ENCODE measurements around the gene SF3A1.

The SF3A1 gene

DNA sequence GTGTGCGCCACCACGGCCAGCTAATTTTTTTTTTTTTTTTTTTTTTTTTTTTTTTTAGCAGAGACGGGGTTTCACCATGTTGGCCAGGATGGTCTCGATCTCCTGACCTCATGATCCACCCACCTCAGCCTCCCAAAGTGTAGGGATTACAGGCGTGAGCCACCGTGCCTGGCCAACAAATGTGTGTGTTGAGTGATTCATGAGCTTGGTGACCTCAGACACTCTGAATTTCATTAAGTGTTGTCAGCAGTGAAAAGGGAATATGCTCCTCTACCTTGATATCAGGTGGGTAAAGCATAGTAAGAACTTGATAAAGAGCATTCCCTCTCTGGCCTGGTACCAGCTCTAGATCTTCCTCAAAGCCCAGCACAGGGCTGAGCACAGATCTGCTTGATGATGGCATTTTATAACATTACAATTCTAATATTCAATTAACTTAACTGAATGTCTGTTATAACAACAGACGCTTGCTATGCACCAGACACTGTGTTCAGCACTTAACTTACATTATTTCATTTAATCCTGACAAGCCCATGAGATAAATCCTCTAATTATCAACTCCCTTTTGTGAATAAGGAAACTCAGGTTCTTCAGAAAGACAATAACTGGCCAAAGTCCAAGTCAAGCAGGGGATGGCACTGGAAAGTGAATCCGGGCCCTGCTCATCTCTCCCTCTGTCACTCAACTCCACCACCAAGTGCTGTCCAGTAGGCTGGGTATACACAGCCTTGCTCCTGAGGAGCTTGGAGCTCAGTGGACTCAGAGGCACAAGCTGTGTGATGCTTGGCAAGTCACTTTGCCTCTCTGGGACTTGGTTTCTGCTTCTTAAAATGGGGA lies 42.9 kb downstream of the SF3A1 start:
- no peak overlapping the region for H3K4me3 ChIP-seq (ENCODE audit: low read depth, low read length)
- TF ChIP-seq, protein P1, sequence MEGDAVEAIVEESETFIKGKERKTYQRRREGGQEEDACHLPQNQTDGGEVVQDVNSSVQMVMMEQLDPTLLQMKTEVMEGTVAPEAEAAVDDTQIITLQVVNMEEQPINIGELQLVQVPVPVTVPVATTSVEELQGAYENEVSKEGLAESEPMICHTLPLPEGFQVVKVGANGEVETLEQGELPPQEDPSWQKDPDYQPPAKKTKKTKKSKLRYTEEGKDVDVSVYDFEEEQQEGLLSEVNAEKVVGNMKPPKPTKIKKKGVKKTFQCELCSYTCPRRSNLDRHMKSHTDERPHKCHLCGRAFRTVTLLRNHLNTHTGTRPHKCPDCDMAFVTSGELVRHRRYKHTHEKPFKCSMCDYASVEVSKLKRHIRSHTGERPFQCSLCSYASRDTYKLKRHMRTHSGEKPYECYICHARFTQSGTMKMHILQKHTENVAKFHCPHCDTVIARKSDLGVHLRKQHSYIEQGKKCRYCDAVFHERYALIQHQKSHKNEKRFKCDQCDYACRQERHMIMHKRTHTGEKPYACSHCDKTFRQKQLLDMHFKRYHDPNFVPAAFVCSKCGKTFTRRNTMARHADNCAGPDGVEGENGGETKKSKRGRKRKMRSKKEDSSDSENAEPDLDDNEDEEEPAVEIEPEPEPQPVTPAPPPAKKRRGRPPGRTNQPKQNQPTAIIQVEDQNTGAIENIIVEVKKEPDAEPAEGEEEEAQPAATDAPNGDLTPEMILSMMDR (IDR thresholded peaks at IDR 0.05; ENCODE audit: low read depth, low read length), result no peak

DNA sequence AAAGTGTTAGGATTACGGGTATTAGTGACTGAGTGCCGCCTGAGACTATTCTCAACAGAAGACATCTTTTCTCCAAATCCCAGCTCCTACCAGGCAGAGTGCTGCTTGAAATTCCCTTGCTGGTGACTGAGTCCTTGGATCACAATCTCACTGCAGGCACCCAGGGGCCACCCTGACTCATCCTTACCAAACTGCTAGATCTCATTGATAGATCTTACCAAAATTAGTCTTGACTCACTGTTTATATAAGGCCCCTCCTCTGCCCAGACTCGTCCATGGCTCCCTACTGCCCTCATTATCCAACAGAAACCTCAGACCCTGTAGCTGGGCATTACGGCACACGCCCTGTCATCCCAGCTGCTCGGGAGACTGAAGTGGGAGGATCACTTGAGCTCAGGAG lies 44.6 kb downstream of the SF3A1 start:
- TF ChIP-seq, protein P1 (IDR thresholded peaks at IDR 0.05; ENCODE audit: low read depth, low read length), result no peak
- no peak overlapping the region for H3K4me3 ChIP-seq (ENCODE audit: low read depth, low read length)

DNA sequence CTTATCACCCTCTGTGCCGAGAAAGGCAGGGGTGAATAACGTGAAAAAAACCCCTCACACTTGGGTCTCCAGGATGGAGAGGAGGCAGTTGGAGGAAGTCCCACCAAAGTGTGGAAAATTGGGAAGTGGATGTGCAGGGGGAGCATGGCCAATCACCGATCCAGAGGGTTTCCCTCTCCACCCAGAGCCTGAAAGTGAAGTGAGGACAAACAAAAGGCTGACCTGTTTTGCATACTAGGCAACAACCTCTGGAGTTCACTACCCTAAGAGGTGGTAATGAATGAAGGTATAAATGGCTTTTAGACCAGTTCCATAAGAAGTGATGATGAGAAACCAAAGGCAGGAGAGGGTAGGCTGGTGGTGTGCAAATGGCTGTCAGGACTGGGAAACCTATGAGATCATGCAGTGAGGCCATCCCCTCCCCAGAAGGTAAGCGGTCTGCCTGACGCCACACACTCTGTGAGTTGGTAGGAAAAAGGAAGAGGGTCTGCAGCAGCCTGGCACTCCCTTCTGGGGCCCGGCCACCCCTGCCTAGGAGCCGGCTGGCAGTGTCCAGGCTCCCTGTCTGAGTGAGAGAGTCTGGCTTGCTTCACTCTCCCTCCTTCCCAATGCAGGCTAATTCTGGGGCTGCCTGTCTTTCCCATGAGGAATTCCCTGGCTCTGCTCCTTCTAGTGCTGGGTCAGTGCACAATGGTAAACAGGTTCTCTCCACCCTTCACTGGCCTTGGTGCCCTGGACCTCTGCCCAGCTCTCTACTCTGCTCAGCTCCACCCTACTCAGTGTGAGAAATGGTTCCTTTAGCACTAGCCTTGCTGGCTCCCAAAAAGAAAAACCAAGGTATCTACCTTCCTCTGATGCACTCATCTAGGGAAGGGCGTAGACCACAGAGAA lies 45.6 kb downstream of the SF3A1 start:
- no peak overlapping the region for H3K4me3 ChIP-seq (ENCODE audit: low read depth, low read length)
- TF ChIP-seq, protein P1 (IDR thresholded peaks at IDR 0.05; ENCODE audit: low read depth, low read length), result no peak

DNA sequence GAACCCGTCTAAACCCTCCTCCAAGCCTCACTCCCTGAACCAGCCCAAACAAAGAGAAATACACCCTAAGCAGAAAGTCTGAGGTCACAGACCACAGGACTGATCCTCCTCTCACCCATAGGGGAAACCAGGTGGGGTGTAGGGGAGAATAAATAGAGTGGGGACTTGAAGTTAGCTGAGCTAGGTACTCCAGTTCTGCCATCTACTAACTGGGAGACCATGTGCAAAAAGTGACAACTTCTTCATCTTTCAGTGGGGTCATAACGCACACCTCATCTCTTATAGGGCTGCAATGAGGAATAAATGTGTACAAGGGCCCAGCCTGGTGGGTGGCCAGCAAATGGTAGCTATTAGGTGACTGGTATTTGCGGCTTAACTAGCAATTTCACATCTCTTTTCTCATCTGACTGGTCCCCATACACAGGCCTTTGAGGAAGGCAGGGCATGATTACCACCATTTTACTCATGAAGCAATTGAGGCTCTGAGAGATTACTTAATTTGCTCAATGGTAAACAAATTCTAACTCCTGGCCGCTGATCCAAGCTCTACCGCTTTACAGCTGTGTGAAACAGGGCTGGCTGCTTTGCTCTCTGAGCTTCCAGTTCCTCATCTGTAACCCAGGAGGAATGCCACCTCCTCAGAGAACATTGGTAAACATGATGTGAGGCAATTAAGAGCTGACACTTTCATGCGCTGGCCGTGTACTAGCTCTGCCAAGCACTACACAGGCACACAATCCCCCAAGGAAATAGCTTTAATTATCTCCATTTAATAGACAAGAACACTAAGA lies 46.5 kb downstream of the SF3A1 start:
- no peak overlapping the region for H3K4me3 ChIP-seq (ENCODE audit: low read depth, low read length)

DNA sequence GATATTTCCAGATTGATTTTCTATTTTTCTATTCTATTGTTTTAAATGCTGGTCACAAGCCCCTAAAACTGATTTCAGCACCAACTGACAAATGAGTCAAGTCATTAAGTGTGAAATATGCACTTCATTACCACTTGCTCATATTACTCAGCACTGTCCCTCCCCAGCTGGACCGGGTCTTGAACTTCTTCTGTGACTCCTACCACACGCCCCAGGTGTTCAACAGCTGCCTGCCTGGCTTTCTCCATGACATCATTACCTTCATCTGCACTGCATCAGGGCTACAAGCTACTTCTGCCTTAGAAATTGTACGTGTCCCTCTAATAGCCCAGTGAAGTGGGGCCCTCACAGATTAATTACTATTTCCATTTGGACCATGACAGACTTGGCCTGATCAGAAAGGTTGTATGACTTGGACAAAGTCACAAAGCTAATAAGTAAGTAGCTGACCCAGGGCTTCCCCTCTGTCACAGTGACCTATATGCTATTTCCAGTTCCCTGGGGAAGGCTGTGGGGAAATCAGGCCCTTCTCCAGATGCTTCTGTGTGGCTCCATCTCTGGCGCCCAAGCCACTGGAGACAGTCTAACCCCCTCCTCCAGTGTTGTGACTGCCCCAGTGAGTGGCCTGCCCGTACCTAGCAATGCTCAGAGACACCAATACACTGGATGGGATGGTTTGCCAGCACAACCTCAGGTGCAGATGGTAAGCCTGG lies 48.0 kb downstream of the SF3A1 start:
- no peak overlapping the region for H3K4me3 ChIP-seq (ENCODE audit: low read depth, low read length)
- TF ChIP-seq, protein P1 (IDR thresholded peaks at IDR 0.05; ENCODE audit: low read depth, low read length), result no peak

More for the DNA sequence above, 46.5 kb downstream of the SF3A1 start:
- TF ChIP-seq, protein P1 (IDR thresholded peaks at IDR 0.05; ENCODE audit: low read depth, low read length), result no peak

DNA sequence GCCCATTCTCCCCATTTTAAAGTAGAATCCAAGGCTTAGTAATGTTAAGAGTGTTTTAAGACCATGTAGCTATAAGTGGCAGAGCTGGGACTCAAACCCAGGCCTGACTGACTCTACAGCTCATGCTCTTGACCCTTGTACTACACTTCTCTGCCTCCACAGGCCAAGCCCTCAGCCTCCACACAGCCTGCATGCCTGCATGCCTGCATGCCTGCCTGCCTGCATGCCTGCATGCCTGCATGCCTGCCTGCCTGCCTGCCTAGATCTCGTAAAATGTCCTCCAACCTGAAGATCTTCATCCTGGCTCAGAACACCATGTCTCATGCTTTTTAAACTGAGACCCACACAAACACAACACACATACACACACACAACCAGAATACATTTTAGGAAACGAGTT lies 48.6 kb downstream of the SF3A1 start:
- no peak overlapping the region for H3K4me3 ChIP-seq (ENCODE audit: low read depth, low read length)
- TF ChIP-seq, protein P1 (IDR thresholded peaks at IDR 0.05; ENCODE audit: low read depth, low read length), result no peak

Measured in WI38 (cell line).